HG03354 (cell line): ENCODE results near the gene RPL35A.

ENCODE experiments used
- ATAC-seq: cut with Tn5 transposase; IDR thresholded peaks from one replicate; pipeline ENCODE4 v1.9.1; 2021; ENCODE audit warnings: mild to moderate bottlenecking; ENCODE audit not compliant: unreplicated experiment, poor library complexity, severe bottlenecking

RPL35A gene

GRCh38 chr3:197989651-197990050, 39.7 kb downstream of the RPL35A start:
- no peak for ATAC-seq

- ATAC-seq, result no peak
Observed at GRCh38 chr3:197994736-197995135, 44.7 kb downstream of the RPL35A start.

- ATAC-seq, result no peak
Observed at GRCh38 chr3:197996855-197997254, 46.9 kb downstream of the RPL35A start.

GRCh38 chr3:197997936-197998335, 47.9 kb downstream of the RPL35A start:
- ATAC-seq, result no peak
